ENCODE data around the gene THYN1. TPM values are rescaled to one million over a fixed set of nuclear protein-coding genes. Genes with fewer than 3 reads are reported as not detected.
"Not testable (repeated sequence)": the region's sequence is repeated elsewhere in the genome, so short reads cannot be mapped to it uniquely, and the experiment has no call there.

The THYN1 gene
- total RNA-seq, result 10 to 100 TPM; 37.7 to 49.0 (median 43.3) TPM

DNA sequence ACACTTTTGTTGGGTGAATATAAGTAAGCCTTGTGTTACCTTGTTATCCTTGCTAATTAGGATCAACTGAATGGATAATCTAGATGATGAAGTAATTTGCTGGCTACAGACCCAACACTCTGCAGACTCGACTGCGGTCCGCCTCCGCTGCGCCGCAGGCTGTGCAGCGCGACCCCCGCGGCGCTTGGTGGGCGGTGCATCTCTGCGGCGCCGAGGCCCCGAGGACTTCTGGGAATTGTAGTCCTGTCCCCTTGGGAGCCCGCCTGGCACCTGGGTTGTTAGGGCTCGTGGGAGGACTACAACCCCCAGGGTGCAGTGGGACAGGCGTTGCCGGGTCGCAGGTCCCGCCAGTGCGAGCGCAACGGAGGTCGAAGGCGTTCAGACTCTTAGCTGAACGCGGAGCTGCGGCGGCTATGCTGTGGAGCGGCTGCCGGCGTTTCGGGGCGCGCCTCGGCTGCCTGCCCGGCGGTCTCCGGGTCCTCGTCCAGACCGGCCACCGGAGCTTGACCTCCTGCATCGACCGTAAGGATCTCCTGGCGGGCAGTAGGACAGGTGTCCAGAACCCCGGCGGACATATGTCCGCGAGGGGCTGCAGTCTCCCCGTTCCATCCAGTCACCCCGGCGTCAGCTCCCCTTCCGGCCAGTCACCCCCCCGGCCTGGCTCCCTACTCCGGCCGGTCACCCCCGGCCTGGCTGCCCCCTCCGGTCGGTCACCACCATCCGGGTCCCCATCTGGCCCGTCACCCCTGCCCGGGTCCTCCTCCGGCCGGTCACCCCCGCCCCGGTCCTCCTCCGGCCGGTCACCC is at the start of gene THYN1, which contains the start of gene ACAD8:
Gene THYN1, minus strand, starts transcription at position 165 of the 806 bp plus-strand sequence. CDS start 470 bp downstream, outside the sequence.
Gene ACAD8, plus strand, starts transcription at position 381 of the 806 bp plus-strand sequence. Its CDS starts 33 bp downstream, at position 414.
- H3K4me3 Mint-ChIP-seq, result peak within 1 kb of the TSS; percentile 96
- peak; percentile 99 for ATAC-seq
- no peaks in the 10 kb centered on the region for H3K27me3 Mint-ChIP-seq (ENCODE audit: low read depth)
- H3K36me3 Mint-ChIP-seq (ENCODE audit: insufficient read depth), result peaks cover 14% of the 10 kb centered on the region
- no peaks in the 10 kb centered on the region for H3K9me3 Mint-ChIP-seq
- peaks cover 33% of the 10 kb centered on the region for H3K4me1 Mint-ChIP-seq (ENCODE audit: low read depth)
- DNase-seq, result peak; percentile 93

DNA sequence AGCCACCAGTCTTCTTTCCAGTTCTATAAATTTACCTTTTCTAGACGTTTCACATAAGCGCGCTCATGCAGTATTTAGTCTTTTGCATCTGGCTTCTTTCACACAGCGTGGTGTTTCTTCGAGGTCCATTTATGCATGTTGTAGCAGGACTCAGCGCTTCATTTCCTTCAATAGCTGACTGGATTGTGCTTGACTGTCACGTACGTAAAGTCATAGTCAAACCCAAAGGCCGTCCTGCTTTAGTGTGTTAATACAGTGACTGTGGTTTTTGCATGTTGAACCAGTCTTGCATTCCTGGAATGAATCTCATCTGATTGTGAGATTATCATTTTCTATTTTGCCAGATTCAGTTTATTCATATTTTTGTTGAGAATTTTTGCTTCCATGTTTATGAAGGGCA is 41.5 kb upstream of the THYN1 start:
- no peak for ATAC-seq
- H3K36me3 Mint-ChIP-seq (ENCODE audit: insufficient read depth), result peaks cover 3% of the 10 kb centered on the region
- DNase-seq, result no peak
- no peaks in the 10 kb centered on the region for H3K9me3 Mint-ChIP-seq
- no peaks in the 10 kb centered on the region for H3K27me3 Mint-ChIP-seq (ENCODE audit: low read depth)
- H3K4me3 Mint-ChIP-seq, result no peak overlapping the region
- no peaks in the 10 kb centered on the region for H3K4me1 Mint-ChIP-seq (ENCODE audit: low read depth)

DNA sequence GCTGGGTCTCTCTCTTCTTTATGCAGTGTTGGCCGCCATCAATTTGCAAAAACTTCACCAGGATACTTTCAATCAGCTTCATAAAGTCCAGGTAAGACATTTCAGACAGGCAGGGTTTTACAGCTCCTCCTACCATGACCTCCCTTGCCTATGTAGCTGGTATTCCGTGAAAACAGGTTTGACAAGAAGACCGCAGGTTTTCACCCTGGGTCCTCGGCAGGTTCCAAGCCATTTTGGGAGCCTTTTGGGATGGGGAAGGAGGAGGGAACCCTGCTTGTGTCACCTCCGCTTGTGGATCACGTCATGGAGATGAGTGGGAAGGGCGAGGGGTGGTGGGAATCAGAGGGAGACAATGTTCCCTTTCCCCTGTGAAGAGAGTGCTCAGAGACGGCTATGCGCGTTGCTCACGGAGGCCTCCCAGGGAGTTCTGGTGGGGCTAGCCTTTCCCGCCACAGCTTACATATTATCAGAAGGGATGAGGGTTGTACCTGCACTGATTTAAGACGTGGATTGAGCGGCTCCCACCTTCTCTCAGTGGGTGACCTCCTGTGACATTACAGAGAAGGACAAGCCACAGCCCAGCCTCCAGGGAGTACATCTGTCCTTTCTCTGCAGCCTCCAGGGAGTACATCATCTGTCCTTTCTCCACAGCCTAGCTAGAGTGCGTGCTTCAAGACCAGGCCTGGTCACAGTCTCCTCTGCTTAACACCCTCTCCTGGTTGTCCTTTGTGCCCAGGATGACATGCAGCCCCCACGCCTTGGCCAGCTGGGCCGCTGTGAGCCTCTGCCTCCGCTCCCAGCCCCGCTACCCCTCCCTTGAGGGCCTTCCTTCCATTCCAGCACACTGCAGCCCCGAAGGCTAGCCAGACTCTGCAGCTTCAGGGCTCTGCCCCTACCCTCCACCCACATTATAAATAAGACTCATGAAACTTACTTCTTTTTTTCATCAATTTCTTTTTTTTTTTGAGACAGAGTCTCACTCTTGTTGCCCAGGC is 40.3 kb upstream of the THYN1 start:
- Mint-ChIP-seq H3K4me1 (ENCODE audit: low read depth) (no peaks in the 10 kb centered on the region), H3K9me3 (no peaks in the 10 kb centered on the region), H3K36me3 (ENCODE audit: insufficient read depth) (peaks cover 3% of the 10 kb centered on the region), H3K4me3 (no peak overlapping the region), H3K27me3 (ENCODE audit: low read depth) (no peaks in the 10 kb centered on the region)
- DNase-seq (no peak), ATAC-seq (no peak)

DNA sequence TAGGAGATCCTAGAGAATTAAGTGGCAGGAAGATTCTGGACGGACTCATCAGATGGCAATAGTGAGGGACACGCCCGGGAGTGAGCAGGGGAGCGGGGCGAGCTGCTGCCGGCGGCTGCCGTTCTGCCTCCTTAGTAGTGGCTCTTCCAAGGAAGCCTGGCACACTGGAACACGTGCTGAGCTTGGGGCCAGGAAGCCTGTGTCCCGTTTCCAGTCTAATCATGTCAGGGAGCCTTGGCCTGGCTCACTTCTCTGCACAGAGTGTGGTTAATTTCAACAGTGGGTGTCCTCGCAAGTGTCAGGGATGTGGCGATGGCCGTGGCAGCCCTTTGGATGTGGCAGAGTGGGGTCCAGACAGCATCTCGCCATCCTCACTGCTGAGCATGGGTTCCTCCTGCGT is 39.5 kb upstream of the THYN1 start:
- H3K36me3 Mint-ChIP-seq (ENCODE audit: insufficient read depth), result peaks cover 3% of the 10 kb centered on the region
- no peaks in the 10 kb centered on the region for H3K9me3 Mint-ChIP-seq
- no peaks in the 10 kb centered on the region for H3K27me3 Mint-ChIP-seq (ENCODE audit: low read depth)
- H3K4me3 Mint-ChIP-seq, result no peak overlapping the region
- H3K4me1 Mint-ChIP-seq (ENCODE audit: low read depth), result no peaks in the 10 kb centered on the region
- DNase-seq (no peak), ATAC-seq (no peak)

DNA sequence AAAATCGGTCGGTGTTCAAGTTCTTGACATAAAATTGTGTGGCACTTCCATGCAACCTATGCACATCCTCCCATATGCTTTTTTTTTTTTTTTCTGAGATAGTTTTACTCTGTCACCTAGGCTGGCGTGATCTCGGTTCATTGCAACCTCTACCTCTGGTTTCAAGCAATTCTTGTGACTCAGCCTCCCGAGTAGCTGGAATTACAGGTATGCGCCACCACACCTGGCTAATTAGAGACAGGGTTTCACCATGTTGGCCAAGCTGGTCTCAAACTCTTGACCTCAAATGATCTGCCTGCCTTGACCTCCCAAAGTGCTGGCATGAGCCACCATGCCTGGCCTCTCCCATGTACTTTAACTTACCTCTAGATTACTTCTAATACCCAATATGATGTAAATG is 38.0 kb upstream of the THYN1 start:
- ATAC-seq, result no peak
- Mint-ChIP-seq H3K27me3 (ENCODE audit: low read depth) (no peaks in the 10 kb centered on the region), H3K9me3 (no peaks in the 10 kb centered on the region), H3K4me3 (no peak overlapping the region), H3K4me1 (ENCODE audit: low read depth) (no peaks in the 10 kb centered on the region), H3K36me3 (ENCODE audit: insufficient read depth) (peaks cover 3% of the 10 kb centered on the region)
- no peak for DNase-seq

DNA sequence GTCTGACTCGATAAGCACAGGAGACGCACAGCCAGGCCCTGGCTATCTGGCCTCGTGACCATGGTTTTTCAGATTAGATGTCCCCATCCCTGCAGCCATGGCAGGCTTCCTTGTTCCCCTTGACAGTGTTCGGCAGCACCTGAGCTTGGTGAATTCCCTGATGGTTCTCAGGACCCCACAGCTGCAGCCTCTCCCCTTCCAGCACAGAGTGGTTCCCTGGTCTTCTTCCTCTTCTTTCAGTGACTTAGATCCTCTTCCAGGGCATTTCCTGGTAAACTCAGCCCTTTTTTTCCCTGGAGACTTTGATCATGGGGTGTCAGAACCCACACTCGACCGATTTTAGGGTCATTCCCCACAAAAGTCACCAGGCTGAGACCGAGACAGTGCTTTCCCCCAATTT is 37.5 kb upstream of the THYN1 start:
- no peaks in the 10 kb centered on the region for H3K4me1 Mint-ChIP-seq (ENCODE audit: low read depth)
- no peak overlapping the region for H3K4me3 Mint-ChIP-seq
- no peak for ATAC-seq
- no peak for DNase-seq
- no peaks in the 10 kb centered on the region for H3K9me3 Mint-ChIP-seq
- H3K27me3 Mint-ChIP-seq (ENCODE audit: low read depth), result no peaks in the 10 kb centered on the region
- peaks cover 3% of the 10 kb centered on the region for H3K36me3 Mint-ChIP-seq (ENCODE audit: insufficient read depth)

DNA sequence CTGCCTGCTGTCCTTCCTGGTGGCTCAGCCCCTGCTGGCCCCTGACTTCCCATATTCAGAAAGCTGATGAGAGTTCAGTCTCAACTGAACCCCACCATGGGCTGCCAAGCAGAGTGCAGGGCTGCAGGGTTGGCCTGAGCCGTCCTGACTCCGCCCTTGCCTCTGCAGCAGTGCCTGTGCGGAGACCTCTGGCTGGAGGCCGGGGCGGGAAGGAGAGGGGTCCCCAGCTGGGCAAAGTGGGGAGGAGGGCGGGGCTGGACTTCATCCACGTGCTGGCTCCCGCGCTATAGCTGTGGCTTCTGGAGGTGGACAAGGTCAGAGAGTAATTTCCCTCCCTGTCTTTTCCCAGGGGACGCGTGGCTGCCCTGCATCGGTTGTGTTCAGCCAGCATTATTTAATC is 36.6 kb upstream of the THYN1 start:
- Mint-ChIP-seq H3K4me3 (no peak overlapping the region), H3K9me3 (no peaks in the 10 kb centered on the region), H3K4me1 (ENCODE audit: low read depth) (no peaks in the 10 kb centered on the region), H3K27me3 (ENCODE audit: low read depth) (no peaks in the 10 kb centered on the region), H3K36me3 (ENCODE audit: insufficient read depth) (peaks cover 3% of the 10 kb centered on the region)
- ATAC-seq (no peak), DNase-seq (no peak)

DNA sequence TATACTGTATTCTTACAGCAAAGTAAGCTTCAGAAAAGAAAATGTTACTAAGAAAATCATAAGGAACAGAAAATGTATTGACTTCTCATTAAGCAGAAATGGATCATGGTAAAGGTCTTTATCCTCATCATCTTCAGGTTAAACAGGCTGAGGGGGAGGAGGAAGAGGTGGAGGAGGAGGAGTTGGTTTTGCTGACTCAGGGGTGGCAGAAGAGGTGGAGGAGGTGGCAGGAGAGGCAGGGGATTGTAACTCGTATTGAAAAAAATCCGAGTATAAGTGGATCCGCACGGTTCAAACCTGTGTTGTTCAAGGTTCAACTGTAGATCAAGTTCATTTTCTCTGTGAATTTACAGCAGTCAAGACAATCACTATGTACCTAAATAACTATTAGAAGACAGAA is 36.0 kb upstream of the THYN1 start:
- no peak for ATAC-seq

DNA sequence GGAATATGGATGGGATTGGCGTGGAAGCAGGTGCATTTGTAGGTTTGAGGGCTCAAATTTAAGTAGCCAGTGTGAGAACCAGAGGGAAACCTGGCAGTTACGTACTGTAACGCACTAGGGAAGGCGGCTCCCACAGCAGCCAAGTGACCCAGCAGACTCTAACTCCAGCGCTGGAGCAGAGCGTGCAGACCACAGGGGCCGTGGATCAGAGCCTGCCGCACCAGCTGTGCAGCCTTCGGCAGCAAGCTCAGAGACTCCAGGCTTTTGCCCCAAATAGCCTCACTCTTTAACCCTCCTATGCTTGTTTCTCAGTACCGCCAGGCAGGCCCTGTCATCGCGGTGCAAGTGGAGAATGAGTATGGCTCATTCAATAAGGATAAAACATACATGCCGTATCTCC is 35.3 kb upstream of the THYN1 start:
- H3K4me3 Mint-ChIP-seq, result no peak overlapping the region
- no peaks in the 10 kb centered on the region for H3K9me3 Mint-ChIP-seq
- H3K4me1 Mint-ChIP-seq (ENCODE audit: low read depth), result no peaks in the 10 kb centered on the region
- no peaks in the 10 kb centered on the region for H3K36me3 Mint-ChIP-seq (ENCODE audit: insufficient read depth)
- ATAC-seq, result no peak
- H3K27me3 Mint-ChIP-seq (ENCODE audit: low read depth), result no peaks in the 10 kb centered on the region
- DNase-seq, result no peak

More for the DNA sequence above, 36.0 kb upstream of the THYN1 start:
- Mint-ChIP-seq H3K36me3 (ENCODE audit: insufficient read depth) (no peaks in the 10 kb centered on the region), H3K27me3 (ENCODE audit: low read depth) (no peaks in the 10 kb centered on the region), H3K9me3 (no peaks in the 10 kb centered on the region), H3K4me1 (ENCODE audit: low read depth) (no peaks in the 10 kb centered on the region), H3K4me3 (no peak overlapping the region)
- no peak for DNase-seq

DNA sequence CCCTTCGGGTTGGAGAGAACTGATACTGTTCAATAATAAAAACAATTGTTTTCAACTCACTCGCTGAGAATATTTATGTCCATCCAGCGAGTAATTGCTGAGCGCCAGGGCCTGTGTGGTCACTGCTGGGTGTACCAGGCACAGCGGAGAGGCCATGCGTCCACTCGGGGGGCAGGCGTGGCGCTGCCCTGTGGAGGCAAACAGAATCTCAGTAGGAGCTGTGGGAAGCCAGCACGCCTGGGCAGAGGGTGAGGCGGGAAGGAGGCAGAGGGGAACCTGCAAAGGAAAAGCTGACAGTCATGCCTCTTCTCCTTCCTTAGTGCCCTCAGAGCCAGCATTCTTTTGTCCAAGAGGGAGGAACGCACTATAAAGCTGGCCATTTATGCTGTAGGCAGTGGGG is 34.4 kb upstream of the THYN1 start:
- Mint-ChIP-seq H3K4me1 (ENCODE audit: low read depth) (no peaks in the 10 kb centered on the region), H3K27me3 (ENCODE audit: low read depth) (no peaks in the 10 kb centered on the region), H3K4me3 (no peak overlapping the region), H3K36me3 (ENCODE audit: insufficient read depth) (no peaks in the 10 kb centered on the region), H3K9me3 (no peaks in the 10 kb centered on the region)
- no peak for DNase-seq
- no peak for ATAC-seq

DNA sequence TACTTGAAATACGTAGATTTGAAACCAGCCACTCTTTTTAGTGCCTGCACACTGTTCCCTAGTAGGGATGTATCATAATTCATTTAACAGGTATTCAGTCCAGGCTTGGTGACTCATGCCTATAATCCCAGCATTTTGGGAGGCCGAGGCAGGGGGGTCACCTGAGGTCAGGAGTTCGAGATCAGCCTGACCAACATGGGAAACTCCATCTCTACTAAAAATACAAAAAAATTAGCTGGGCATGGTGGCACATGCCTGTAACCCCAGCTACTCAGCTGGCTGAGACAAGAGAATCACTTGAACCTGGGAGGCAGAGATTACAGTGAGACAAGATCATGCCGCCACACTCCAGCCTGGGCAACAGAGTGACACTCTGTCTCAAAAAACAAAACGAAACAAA is 31.2 kb upstream of the THYN1 start:
- not testable (repeated sequence) for H3K9me3 Mint-ChIP-seq; H3K4me1 Mint-ChIP-seq (ENCODE audit: low read depth); ATAC-seq; H3K27me3 Mint-ChIP-seq (ENCODE audit: low read depth); DNase-seq; H3K4me3 Mint-ChIP-seq; H3K36me3 Mint-ChIP-seq (ENCODE audit: insufficient read depth)

DNA sequence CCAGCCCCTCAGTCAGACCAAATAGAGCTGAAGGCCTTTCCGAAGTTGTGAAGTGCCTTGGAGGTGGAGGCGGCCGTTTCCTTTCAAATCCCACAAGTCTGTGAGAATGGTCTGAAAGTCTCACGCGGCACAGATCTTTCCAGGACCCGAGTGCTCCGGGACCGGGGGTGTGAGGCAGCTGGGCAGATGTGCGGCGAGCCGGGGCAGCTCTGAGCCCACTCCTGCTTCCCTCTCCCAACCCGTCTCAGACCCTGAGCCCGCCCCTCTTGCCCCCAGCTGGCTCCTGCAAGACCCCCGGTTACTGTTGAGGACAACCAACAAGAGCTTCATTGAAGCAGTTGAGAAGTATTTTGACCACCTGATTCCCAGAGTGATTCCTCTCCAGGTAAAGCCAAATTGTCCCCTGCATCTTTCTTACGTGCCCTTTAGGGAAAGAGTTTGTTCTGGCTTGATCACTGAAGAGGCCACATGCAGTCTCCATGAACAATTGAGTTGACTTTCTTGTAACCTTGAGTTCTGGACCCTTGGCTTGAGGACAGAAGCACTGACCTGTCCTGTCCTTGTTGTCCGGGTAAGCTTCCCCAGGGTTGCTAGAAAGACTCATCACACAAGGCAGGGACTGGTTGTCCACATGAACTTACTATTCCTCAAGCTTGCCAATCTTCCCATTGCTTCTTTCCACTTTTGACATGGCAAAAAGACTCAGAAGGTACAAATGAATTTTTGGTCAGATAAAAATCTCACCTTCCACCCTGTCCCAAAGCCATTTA is 30.5 kb upstream of the THYN1 start:
- H3K9me3 Mint-ChIP-seq, result no peaks in the 10 kb centered on the region
- no peak for DNase-seq
- no peak for ATAC-seq
- H3K27me3 Mint-ChIP-seq (ENCODE audit: low read depth), result no peaks in the 10 kb centered on the region
- no peaks in the 10 kb centered on the region for H3K4me1 Mint-ChIP-seq (ENCODE audit: low read depth)
- no peaks in the 10 kb centered on the region for H3K36me3 Mint-ChIP-seq (ENCODE audit: insufficient read depth)
- H3K4me3 Mint-ChIP-seq, result no peak overlapping the region

DNA sequence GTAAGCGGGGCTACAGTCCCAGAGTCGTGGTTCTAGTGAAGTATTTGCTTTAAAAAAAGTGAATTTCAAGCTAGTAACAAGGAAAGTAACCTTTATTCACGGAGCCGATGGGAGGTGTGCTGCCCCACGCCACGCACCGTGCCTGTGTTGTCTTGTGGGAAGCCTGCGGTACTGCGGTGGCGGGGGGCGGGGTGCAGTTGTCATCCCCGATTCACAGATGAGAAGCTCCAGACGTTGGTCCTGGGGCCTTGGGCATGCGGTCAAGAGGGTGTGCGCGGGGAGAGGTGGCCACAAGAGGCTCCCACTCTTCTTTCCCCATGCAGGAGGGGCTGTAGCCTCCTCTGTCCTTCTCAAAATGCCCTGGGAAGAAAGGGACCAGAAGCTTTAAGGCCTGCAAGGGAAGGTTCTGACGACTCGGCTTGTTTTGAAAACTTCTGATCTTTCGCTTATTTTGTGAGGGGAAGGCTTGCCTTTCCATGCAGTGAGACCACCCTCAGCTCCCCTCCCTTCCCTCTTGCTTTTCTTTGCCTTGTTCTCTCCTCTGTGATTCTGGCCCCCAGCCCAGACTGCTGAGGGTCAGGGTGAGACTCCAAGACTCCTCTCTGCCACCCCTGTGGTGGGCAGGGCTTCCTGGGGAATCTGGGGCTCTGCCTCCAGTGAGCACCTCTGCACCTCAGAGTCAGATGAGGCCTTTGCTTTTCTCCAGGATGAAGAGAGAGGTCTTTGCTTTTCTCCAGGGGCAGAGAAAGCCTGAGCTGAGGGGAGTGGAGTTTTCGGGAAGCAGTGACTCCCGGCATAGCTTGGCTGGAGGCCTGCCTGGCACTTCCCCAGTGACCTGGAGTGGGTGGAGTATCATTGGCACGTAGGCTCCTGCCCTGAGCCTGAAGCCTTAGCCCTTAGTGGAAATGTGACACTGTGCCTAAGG is 29.2 kb upstream of the THYN1 start:
- Mint-ChIP-seq H3K4me1 (ENCODE audit: low read depth) (peaks cover under 1% of the 10 kb centered on the region), H3K27me3 (ENCODE audit: low read depth) (peaks cover under 1% of the 10 kb centered on the region), H3K9me3 (no peaks in the 10 kb centered on the region), H3K4me3 (no peak overlapping the region), H3K36me3 (ENCODE audit: insufficient read depth) (no peaks in the 10 kb centered on the region)
- DNase-seq, result no peak
- ATAC-seq, result no peak
